NCI-H1092 treated with DMSO at 0.1 percent for 48 hours (cell line): ENCODE measurements around the gene UBN2.
"Not testable (repeated sequence)": the region's sequence is repeated elsewhere in the genome, so short reads cannot be mapped to it uniquely, and the experiment has no call there.

Source experiments
- DNase-seq: peaks from one replicate; lab custom pipeline; 2025; lab: John Stamatoyannopoulos, UW

The UBN2 gene

GRCh38 chr7:139297795-139298194 is 66.8 kb downstream of the UBN2 start:
- DNase-seq, result no peak

GRCh38 chr7:139299296-139299695 is 68.3 kb downstream of the UBN2 start:
- DNase-seq, result no peak

- no peak for DNase-seq
These were observed 69.4 kb downstream of the UBN2 start for GRCh38 chr7:139300390-139300789.

- no peak for DNase-seq
These were observed 73.5 kb downstream of the UBN2 start for GRCh38 chr7:139304517-139304916.

GRCh38 chr7:139317939-139318505 is 87.0 kb downstream of the UBN2 start:
- no peak for DNase-seq

- no peak for DNase-seq
These were observed 90.2 kb downstream of the UBN2 start for GRCh38 chr7:139321071-139321745.

- DNase-seq, result not testable (repeated sequence)
These were observed 93.7 kb downstream of the UBN2 start for GRCh38 chr7:139324709-139325108.

GRCh38 chr7:139328375-139328774 is 97.3 kb downstream of the UBN2 start:
- no peak for DNase-seq

GRCh38 chr7:139329119-139329518 is 98.1 kb downstream of the UBN2 start:
- no peak for DNase-seq

GRCh38 chr7:139330333-139331030 is 99.4 kb downstream of the UBN2 start:
- DNase-seq, result no peak

- DNase-seq, result no peak
These were observed 101.8 kb downstream of the UBN2 start for GRCh38 chr7:139332697-139333359.

GRCh38 chr7:139333443-139333842 is 102.4 kb downstream of the UBN2 start:
- DNase-seq, result not testable (repeated sequence)

- no peak for DNase-seq
These were observed 103.5 kb downstream of the UBN2 start for GRCh38 chr7:139334399-139335150.

GRCh38 chr7:139339025-139339424 is 108.0 kb downstream of the UBN2 start:
- no peak for DNase-seq

- DNase-seq, result no peak
These were observed 108.6 kb downstream of the UBN2 start for GRCh38 chr7:139339698-139340036.

GRCh38 chr7:139340037-139340807 is 109.2 kb downstream of the UBN2 start:
- peak; percentile 100 for DNase-seq

GRCh38 chr7:139340808-139341057 is 109.7 kb downstream of the UBN2 start:
- DNase-seq, result no peak

- peak; percentile 98 for DNase-seq
These were observed 110.2 kb downstream of the UBN2 start, which contains the start of gene FMC1 for GRCh38 chr7:139341058-139341775. FMC1 (plus strand) TSS chr7:139341337; CDS start chr7:139341385, 48 bp downstream.

GRCh38 chr7:139341776-139342226 is 110.8 kb downstream of the UBN2 start:
- DNase-seq, result no peak

GRCh38 chr7:139345042-139345441 is 114.0 kb downstream of the UBN2 start:
- DNase-seq, result no peak

- no peak for DNase-seq
These were observed 120.0 kb downstream of the UBN2 start for GRCh38 chr7:139351027-139351426.
